Choroid plexus epithelial cell (primary cell): Measurements from ENCODE around the gene FBXL17.

Source experiments
- DNase-seq: peaks from one replicate; pipeline ENCODE4 v3.0.0-alpha.2; 2010; ENCODE audit warnings: low read depth
- H3K4me3 ChIP-seq: 2 replicates; pipeline ENCODE4 v1.5.1; 2011; ENCODE audit warnings: low read depth, mild to moderate bottlenecking, control low read depth, low read length, moderate library complexity
- TF ChIP-seq, protein P1 (sequence below): conservative IDR thresholded peaks from 2 replicates; pipeline ENCODE4 v1.5.1; 2011; ENCODE audit warnings: low read depth, mild to moderate bottlenecking, control low read depth, inconsistent platforms, low read length, moderate library complexity

FBXL17 gene

DNA sequence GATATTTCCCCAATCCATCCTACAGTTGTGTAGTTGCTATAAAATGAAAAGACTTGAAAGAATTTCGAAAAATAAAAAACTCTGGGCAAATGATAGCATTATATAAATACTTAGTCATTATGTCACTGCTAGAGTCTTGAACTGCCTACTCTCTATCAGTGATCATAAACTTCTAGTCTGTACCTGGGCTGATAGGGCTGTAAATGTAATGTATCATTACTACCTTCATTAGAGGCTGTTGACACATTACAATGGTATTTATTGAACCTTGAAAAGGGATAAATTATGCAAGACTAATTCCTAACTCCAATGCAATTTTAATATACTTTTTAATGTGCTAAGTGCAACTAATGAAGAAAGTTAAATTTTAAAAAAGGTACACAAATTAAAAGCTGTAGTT lies 497.0 kb downstream of the FBXL17 start:
- no peak overlapping the region for H3K4me3 ChIP-seq
- TF ChIP-seq, protein P1, sequence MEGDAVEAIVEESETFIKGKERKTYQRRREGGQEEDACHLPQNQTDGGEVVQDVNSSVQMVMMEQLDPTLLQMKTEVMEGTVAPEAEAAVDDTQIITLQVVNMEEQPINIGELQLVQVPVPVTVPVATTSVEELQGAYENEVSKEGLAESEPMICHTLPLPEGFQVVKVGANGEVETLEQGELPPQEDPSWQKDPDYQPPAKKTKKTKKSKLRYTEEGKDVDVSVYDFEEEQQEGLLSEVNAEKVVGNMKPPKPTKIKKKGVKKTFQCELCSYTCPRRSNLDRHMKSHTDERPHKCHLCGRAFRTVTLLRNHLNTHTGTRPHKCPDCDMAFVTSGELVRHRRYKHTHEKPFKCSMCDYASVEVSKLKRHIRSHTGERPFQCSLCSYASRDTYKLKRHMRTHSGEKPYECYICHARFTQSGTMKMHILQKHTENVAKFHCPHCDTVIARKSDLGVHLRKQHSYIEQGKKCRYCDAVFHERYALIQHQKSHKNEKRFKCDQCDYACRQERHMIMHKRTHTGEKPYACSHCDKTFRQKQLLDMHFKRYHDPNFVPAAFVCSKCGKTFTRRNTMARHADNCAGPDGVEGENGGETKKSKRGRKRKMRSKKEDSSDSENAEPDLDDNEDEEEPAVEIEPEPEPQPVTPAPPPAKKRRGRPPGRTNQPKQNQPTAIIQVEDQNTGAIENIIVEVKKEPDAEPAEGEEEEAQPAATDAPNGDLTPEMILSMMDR: no peak
- no peak for DNase-seq

DNA sequence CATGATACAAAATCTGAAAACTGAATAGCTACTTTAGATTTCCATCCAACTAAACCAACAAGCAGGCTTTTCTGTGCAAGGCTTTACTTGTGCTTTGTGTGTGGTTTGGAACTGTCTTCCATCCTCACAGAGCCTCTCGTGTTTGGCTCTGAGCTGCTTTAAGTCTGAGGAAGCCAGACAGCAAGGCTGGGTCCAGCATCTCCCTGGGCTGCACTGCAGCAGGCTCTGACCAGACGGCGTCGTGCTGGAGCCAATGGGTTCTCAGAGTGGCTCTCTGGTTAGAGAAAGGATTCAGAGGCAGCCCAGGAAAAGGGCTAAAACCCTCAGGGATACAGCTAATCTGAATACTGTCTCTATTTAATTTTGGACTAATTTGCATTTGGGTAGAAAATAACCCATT lies 503.2 kb downstream of the FBXL17 start:
- TF ChIP-seq, protein P1: no peak
- H3K4me3 ChIP-seq: no peak overlapping the region
- no peak for DNase-seq

DNA sequence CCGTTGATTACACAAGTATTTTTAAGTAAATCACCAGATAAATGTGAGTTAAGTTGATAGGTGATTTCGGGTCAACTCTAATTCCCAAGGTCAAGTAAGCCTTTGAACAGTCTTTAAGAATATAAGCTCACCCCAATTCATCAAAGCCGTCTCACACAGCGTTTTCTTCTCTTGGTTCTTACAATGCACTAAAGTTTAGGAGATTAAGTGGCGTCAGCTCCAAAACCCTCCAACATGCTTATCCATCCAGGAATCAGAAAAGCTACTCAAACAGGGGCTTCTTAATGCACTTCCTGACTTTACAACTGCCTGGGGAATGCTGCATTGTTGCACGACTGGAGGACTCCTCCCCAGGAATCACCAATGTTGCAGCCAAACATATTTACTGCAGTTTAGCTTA lies 505.0 kb downstream of the FBXL17 start:
- DNase-seq: no peak
- TF ChIP-seq, protein P1: no peak
- no peak overlapping the region for H3K4me3 ChIP-seq

DNA sequence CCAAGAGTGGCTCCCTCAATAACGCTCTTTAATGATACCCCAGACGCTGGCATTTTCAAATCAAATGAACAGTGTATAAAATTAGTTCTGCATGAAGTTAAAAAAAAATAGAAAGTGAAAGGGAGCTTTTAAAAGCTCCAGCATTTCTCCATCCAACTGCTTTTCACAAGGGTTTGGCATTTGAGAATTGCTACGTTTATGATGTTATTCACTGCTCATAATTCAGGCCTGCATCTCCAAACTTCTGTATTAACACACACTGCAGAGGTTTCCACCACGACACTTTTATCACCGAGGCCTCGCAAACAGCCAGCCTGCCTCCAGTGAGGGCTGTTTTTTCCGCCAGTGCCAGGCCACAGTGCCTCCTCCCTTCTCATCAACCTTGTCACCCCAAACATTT lies 505.6 kb downstream of the FBXL17 start:
- no peak for DNase-seq
- no peak overlapping the region for H3K4me3 ChIP-seq
- TF ChIP-seq, protein P1: no peak

DNA sequence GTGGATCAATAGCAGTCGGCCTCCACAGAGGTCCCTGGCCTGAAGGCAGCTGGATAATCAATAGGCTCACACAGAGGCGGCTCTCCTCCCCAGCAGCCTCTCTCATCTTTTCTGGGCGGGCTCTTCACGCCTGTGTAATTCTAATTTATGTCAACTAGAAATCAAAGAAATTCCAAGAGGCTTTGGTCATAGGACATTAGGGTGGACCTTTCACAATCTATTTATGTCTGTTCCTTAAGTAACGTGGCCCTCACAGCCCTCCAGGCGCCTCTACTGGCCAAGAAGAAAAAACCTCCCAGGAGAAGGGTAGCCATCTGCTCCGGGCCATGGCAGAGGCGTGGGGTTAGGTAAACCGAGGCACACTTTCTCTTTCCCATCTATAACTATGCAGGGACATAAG lies 506.1 kb downstream of the FBXL17 start:
- no peak overlapping the region for H3K4me3 ChIP-seq
- DNase-seq: peak; percentile 33
- TF ChIP-seq, protein P1: peak; percentile 7

DNA sequence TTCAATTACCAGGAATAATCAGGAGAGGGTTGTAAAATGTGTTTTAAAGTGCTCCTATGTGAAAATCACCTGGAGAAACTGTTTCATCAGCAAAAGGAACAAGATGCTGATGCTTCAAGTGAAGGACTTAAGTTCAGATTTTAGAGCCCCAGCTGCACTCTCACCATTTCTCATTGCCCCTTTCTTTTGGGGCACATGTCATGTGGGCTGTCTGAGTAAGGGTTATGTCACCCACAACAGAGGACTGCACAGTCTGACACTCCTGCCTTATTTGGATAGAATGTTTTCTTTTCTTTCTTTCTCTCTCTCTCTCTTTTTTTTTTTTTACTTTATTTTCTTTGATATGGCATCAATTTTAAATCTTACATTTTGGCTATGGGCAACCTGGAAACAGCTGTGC lies 507.1 kb downstream of the FBXL17 start:
- TF ChIP-seq, protein P1: no peak
- no peak for DNase-seq
- H3K4me3 ChIP-seq: no peak overlapping the region

DNA sequence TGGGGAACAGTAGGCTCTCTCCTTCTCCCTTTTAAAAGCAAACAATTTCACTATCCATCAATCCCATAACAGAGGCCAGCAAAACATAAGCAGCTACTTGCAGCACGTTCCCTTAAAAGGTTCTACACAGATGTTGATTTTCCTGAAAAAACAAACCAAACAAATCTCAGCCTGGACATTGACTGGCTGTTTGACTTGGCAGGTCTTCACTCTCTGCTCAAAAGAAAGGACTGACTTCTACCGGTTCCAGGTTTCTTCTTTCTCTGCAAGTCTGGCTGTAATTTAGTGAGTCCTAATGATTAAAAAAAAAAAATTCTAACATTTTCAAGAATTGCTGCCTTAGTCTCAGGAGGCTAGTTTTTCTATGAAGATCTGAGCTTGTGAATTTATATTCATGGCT lies 508.0 kb downstream of the FBXL17 start:
- TF ChIP-seq, protein P1: no peak
- no peak for DNase-seq
- no peak overlapping the region for H3K4me3 ChIP-seq
